NB4 (cell line): ENCODE data around the gene ASCL1.

ENCODE experiments used
- POLR2A ChIP-seq: IDR thresholded peaks from 2 replicates; pipeline ENCODE4 v1.6.1; 2011; ENCODE audit warnings: mild to moderate bottlenecking; ENCODE audit not compliant: insufficient read length; ENCODE audit errors: extremely low read depth
- TF ChIP-seq, protein P1 (sequence below): IDR thresholded peaks from one replicate; pipeline ENCODE4 v1.5.1; 2012; ENCODE audit warnings: low read depth, low read length

DNA sequence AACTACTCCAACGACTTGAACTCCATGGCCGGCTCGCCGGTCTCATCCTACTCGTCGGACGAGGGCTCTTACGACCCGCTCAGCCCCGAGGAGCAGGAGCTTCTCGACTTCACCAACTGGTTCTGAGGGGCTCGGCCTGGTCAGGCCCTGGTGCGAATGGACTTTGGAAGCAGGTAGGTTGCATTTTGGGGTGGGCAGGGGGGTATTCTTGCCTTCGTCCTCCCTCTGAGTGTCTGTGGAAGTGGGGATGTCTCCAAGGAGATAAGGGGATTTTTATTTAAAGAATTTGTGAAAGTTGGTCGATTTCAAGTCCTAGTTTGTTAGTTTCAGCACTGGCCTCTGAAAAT, 1.3 kb downstream of the ASCL1 start:
- TF ChIP-seq, protein P1, sequence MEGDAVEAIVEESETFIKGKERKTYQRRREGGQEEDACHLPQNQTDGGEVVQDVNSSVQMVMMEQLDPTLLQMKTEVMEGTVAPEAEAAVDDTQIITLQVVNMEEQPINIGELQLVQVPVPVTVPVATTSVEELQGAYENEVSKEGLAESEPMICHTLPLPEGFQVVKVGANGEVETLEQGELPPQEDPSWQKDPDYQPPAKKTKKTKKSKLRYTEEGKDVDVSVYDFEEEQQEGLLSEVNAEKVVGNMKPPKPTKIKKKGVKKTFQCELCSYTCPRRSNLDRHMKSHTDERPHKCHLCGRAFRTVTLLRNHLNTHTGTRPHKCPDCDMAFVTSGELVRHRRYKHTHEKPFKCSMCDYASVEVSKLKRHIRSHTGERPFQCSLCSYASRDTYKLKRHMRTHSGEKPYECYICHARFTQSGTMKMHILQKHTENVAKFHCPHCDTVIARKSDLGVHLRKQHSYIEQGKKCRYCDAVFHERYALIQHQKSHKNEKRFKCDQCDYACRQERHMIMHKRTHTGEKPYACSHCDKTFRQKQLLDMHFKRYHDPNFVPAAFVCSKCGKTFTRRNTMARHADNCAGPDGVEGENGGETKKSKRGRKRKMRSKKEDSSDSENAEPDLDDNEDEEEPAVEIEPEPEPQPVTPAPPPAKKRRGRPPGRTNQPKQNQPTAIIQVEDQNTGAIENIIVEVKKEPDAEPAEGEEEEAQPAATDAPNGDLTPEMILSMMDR = no peak
- TF ChIP-seq POLR2A = no peak
